Astrocyte of the cerebellum (primary cell): ENCODE data around the gene CCDC69.

Experiments used
- DNase-seq: peaks from one replicate; pipeline ENCODE4 v3.0.0-alpha.2; 2011; ENCODE audit warnings: low read depth
- H3K4me3 ChIP-seq: 2 replicates; pipeline ENCODE4 v1.5.1; 2011; ENCODE audit warnings: mild to moderate bottlenecking, low read depth, low read length, moderate library complexity
- CTCF ChIP-seq: IDR thresholded peaks from 2 replicates; pipeline ENCODE4 v1.5.1; 2012; ENCODE audit warnings: low read length, low read depth, moderate library complexity, mild to moderate bottlenecking; ENCODE audit errors: missing control alignments
- in situ Hi-C: cut with HindIII; loops from 2 replicates; pipeline ENCODE4 v1.10.0; 2017; ENCODE audit warnings: low sequenced_read_pairs

Gene CCDC69

GRCh38 chr5:151253605-151253950, 29.7 kb upstream of the CCDC69 start:
- DNase-seq, result no peak
- in situ Hi-C loops, result no loop called here
- H3K4me3 ChIP-seq, result peak overlapping the region; percentile 65
- TF ChIP-seq CTCF, result no peak

GRCh38 chr5:151252762-151253604, 29.1 kb upstream of the CCDC69 start, which contains the start of gene GM2A:
Gene GM2A (plus strand): TSS chr5:151253185. CDS start chr5:151253217, 32 bp downstream.
- in situ Hi-C loops, result no loop called here
- TF ChIP-seq CTCF, result no peak
- H3K4me3 ChIP-seq, result peak within 1 kb of the TSS; percentile 65
- DNase-seq, result peak; percentile 99

GRCh38 chr5:151251621-151252020, 27.7 kb upstream of the CCDC69 start:
- H3K4me3 ChIP-seq, result no peak overlapping the region
- TF ChIP-seq CTCF, result no peak
- in situ Hi-C loops, result no loop called here
- no peak for DNase-seq

- DNase-seq, result no peak
- no peak for TF ChIP-seq CTCF
- in situ Hi-C loops, result no loop called here
- no peak overlapping the region for H3K4me3 ChIP-seq
These were observed 27.2 kb upstream of the CCDC69 start for GRCh38 chr5:151251001-151251551.

- in situ Hi-C loops, result no loop called here
- TF ChIP-seq CTCF, result no peak
- DNase-seq, result no peak
- no peak overlapping the region for H3K4me3 ChIP-seq
These were observed 26.6 kb upstream of the CCDC69 start for GRCh38 chr5:151250346-151251000.

- DNase-seq, result no peak
- H3K4me3 ChIP-seq, result no peak overlapping the region
- no peak for TF ChIP-seq CTCF
- in situ Hi-C loops, result no loop called here
These were observed 25.4 kb upstream of the CCDC69 start for GRCh38 chr5:151249281-151249680.
